ENCODE measurements around the gene ST6GALNAC1.

- TF ChIP-seq CTCF (conservative IDR thresholded peaks at IDR 0.05) (no peak), ZFX (IDR thresholded peaks at IDR 0.05) (no peak)
These were observed 31.0 kb upstream of the ST6GALNAC1 start for GRCh38 chr17:76674600-76674999.

Measured in C4-2B (cell line).